Measurements from ENCODE around the gene AP4B1. TPM values are rescaled to one million over a fixed set of nuclear protein-coding genes. Genes with fewer than 3 reads are reported as not detected.
"Not testable (repeated sequence)": the region's sequence is repeated elsewhere in the genome, so short reads cannot be mapped to it uniquely, and the experiment has no call there.

AP4B1 gene
- total RNA-seq (2014; rRNA removed; shearing (Covaris generic)) (12.9 and 16.1 TPM in 2 replicates), polyA plus RNA-seq (2016; fragmentation: Nextera tagmentation; extraction: Ambion mirVana) (9.9 and 11.8 TPM in 2 replicates)

DNA sequence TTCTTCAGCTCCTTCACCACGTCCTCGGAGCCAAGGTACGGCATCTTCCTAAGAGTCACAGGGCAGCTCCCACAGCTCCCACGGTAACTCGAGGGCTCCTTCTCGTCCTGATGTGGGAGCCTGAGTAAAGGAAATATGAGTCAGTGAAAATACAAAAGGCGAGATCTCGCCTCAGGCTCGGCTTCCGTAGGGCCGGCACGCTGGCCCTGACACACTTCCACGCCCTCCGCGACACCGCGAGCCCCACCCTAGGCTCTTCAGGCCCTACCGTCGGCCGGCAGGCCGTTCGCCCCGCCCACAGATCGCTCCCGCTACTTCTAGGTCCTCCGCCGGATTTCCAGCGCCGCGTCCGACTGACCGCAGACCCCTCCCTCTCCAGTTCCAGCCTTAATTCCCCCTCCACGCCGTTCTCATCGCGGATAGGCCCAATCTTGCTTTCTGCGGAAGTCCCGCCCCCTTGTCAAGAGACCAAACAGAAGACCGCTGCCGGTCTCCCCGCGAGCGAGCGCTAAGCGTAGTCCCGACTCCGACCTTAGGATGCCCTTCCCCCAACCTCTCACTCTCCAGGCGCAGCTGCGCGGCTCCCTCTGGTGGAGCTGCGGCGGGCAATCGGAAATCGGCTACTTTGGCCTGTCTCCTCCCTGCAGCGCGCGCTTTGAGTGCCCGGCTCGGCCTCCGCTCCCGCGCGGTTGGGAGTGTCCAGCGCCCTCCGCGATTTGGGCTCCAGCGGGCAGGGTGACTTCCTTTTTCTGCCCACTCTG lies at the start of gene AP4B1, which contains the start of gene DCLRE1B:
Gene AP4B1 (minus strand): TSS at position 126 of the 761 bp plus-strand sequence. CDS start 82 bp downstream, at position 44.
Gene DCLRE1B (plus strand): TSS at position 653 of the 761 bp plus-strand sequence. CDS start 261 bp downstream, outside the sequence.
- Histone ChIP-seq H3K27me3 (replicated peaks; ENCODE audit: insufficient read depth) (no peaks in the 10 kb centered on the region), H3K9ac (peak within 1 kb of the TSS; percentile 93), H3K9me2 (ENCODE audit: insufficient read depth) (no peaks in the 10 kb centered on the region), H3F3A (ENCODE audit: insufficient read depth) (peaks cover 16% of the 10 kb centered on the region), H3K9me3 (ENCODE audit: low read depth) (no peaks in the 10 kb centered on the region), H3K36me3 (ENCODE audit: low read depth) (peaks cover 8% of the 10 kb centered on the region; the same call in 1 of the 2 replicates), H3K4me3 (peak within 1 kb of the TSS; percentile 86), H3K79me2 (ENCODE audit: insufficient read depth) (peaks cover 47% of the 10 kb centered on the region), H3K4me1 (ENCODE audit: insufficient read depth) (peaks cover 8% of the 10 kb centered on the region), H4K20me1 (ENCODE audit: insufficient read depth) (no peaks in the 10 kb centered on the region), H3K27ac (peak within 1 kb of the TSS; percentile 94), H2AFZ (peak within 1 kb of the TSS; percentile 94), H3K4me2 (ENCODE audit: unreplicated experiment) (peak within 1 kb of the TSS; percentile 97)
- DNase-seq, result peak; percentile 100
- TF ChIP-seq EZH2 (IDR thresholded peaks at IDR 0.05; ENCODE audit: insufficient read depth, poor library complexity, severe bottlenecking) (no peak), EZH2phosphoT487 (IDR thresholded peaks at IDR 0.05; ENCODE audit: insufficient read depth, low read depth) (no peak)
- 0 to 1% methylated on average over 55 to 67 of the region's 67 CpGs for WGBS, 2 experiments (ENCODE audit: low coverage in 1 of 2, low lambda C conversion rate in 2 of 2, missing lambda C conversion rate in 2 of 2)
- in situ Hi-C loops (cut with MboI), result no loop called here

- 0 out of 2 replicates have a peak, but pooled peaks cover 4% of the 10 kb centered on the region for H3F3A ChIP-seq (ENCODE audit: insufficient read depth)
- TF ChIP-seq EZH2phosphoT487 (IDR thresholded peaks at IDR 0.05; ENCODE audit: insufficient read depth, low read depth) (no peak), EZH2 (IDR thresholded peaks at IDR 0.05; ENCODE audit: insufficient read depth, poor library complexity, severe bottlenecking) (no peak)
- H3K27me3 ChIP-seq (replicated peaks; ENCODE audit: insufficient read depth), result no peaks in the 10 kb centered on the region
- no peaks in the 10 kb centered on the region for H3K9me2 ChIP-seq (ENCODE audit: insufficient read depth)
- no peak overlapping the region for H3K9ac ChIP-seq
- H2AFZ ChIP-seq, result no peak overlapping the region
- H4K20me1 ChIP-seq (ENCODE audit: insufficient read depth), result no peaks in the 10 kb centered on the region
- H3K9me3 ChIP-seq (ENCODE audit: low read depth), result no peaks in the 10 kb centered on the region
- H3K4me1 ChIP-seq (ENCODE audit: insufficient read depth), result no peaks in the 10 kb centered on the region
- in situ Hi-C loops (cut with MboI), result no loop called here
- H3K36me3 ChIP-seq (ENCODE audit: low read depth), result peaks cover 23% of the 10 kb centered on the region
- no peak overlapping the region for H3K4me3 ChIP-seq
- no peak overlapping the region for H3K4me2 ChIP-seq (ENCODE audit: unreplicated experiment)
- H3K27ac ChIP-seq, result no peak overlapping the region
- 97 to 100% methylated on average over 2 of the region's 2 CpGs for WGBS, 2 experiments (ENCODE audit: low coverage in 1 of 2, low lambda C conversion rate in 2 of 2, missing lambda C conversion rate in 2 of 2)
- peaks cover 86% of the 10 kb centered on the region for H3K79me2 ChIP-seq (ENCODE audit: insufficient read depth)
- DNase-seq, result no peak
These were observed 47.1 kb upstream of the AP4B1 start for GRCh38 chr1:113951719-113952118.

- in situ Hi-C loops (cut with MboI), result no loop called here
- H3K9me3 ChIP-seq (ENCODE audit: low read depth), result no peaks in the 10 kb centered on the region
- no peak overlapping the region for H2AFZ ChIP-seq
- H3K36me3 ChIP-seq (ENCODE audit: low read depth), result peaks cover 17% of the 10 kb centered on the region
- no peak for TF ChIP-seq EZH2phosphoT487 (IDR thresholded peaks at IDR 0.05; ENCODE audit: insufficient read depth, low read depth)
- no peak for TF ChIP-seq EZH2 (IDR thresholded peaks at IDR 0.05; ENCODE audit: insufficient read depth, poor library complexity, severe bottlenecking)
- no peak overlapping the region for H3K27ac ChIP-seq
- no peak overlapping the region for H3K4me2 ChIP-seq (ENCODE audit: unreplicated experiment)
- no peaks in the 10 kb centered on the region for H3K4me1 ChIP-seq (ENCODE audit: insufficient read depth)
- peaks cover 94% of the 10 kb centered on the region for H3K79me2 ChIP-seq (ENCODE audit: insufficient read depth)
- no peaks in the 10 kb centered on the region for H3K9me2 ChIP-seq (ENCODE audit: insufficient read depth)
- 97 to 100% methylated on average over 1 of the region's 1 CpG for WGBS, 2 experiments (ENCODE audit: low coverage in 1 of 2, low lambda C conversion rate in 2 of 2, missing lambda C conversion rate in 2 of 2)
- no peak overlapping the region for H3K9ac ChIP-seq
- no peaks in the 10 kb centered on the region for H4K20me1 ChIP-seq (ENCODE audit: insufficient read depth)
- no peak overlapping the region for H3K4me3 ChIP-seq
- H3K27me3 ChIP-seq (replicated peaks; ENCODE audit: insufficient read depth), result no peaks in the 10 kb centered on the region
- 0 out of 2 replicates have a peak, but pooled peaks cover 4% of the 10 kb centered on the region for H3F3A ChIP-seq (ENCODE audit: insufficient read depth)
- DNase-seq, result no peak
These were observed 46.3 kb upstream of the AP4B1 start for GRCh38 chr1:113950908-113951307.

DNA sequence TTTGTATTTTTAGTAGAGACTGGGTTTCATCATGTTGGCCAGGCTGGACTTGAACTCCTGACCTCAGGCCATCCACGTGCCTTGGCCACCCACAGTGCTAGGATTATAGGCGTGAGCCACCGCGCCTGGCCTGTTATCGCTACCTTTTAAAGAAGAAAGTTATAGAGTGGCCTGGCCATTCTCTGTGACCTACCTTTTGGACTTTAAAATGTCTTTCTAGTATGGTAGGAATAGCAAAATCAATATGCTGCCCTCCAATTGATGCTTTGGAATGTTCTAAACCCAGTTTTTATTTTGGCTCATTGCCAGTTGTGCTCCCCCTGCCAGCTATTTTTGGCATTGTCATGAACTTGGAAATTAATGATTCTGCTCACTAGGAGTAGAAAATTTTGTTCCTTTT lies 44.4 kb upstream of the AP4B1 start:
- H3K4me3 ChIP-seq, result no peak overlapping the region
- H3K27me3 ChIP-seq (replicated peaks; ENCODE audit: insufficient read depth), result no peaks in the 10 kb centered on the region
- H3K4me2 ChIP-seq (ENCODE audit: unreplicated experiment), result no peak overlapping the region
- no peaks in the 10 kb centered on the region for H4K20me1 ChIP-seq (ENCODE audit: insufficient read depth)
- no peak overlapping the region for H3K27ac ChIP-seq
- TF ChIP-seq EZH2 (IDR thresholded peaks at IDR 0.05; ENCODE audit: insufficient read depth, poor library complexity, severe bottlenecking) (no peak), EZH2phosphoT487 (IDR thresholded peaks at IDR 0.05; ENCODE audit: insufficient read depth, low read depth) (no peak)
- H3K9me2 ChIP-seq (ENCODE audit: insufficient read depth), result no peaks in the 10 kb centered on the region
- peaks cover 98% of the 10 kb centered on the region for H3K79me2 ChIP-seq (ENCODE audit: insufficient read depth)
- 84 to 91% methylated on average over 5 of the region's 5 CpGs for WGBS, 2 experiments (ENCODE audit: low coverage in 1 of 2, low lambda C conversion rate in 2 of 2, missing lambda C conversion rate in 2 of 2)
- no peak overlapping the region for H3K9ac ChIP-seq
- peaks cover 4% of the 10 kb centered on the region; the same call in 1 of the 2 replicates for H3K36me3 ChIP-seq (ENCODE audit: low read depth)
- peak; percentile 31 for DNase-seq
- H3F3A ChIP-seq (ENCODE audit: insufficient read depth), result 0 out of 2 replicates have a peak, but pooled peaks cover 4% of the 10 kb centered on the region
- no peaks in the 10 kb centered on the region for H3K9me3 ChIP-seq (ENCODE audit: low read depth)
- no peak overlapping the region for H2AFZ ChIP-seq
- H3K4me1 ChIP-seq (ENCODE audit: insufficient read depth), result no peaks in the 10 kb centered on the region
- in situ Hi-C loops (cut with MboI), result loop anchor here (25.0 kb wide), 1 partner anchor 812 kb away; no protein-coding TSS in a partner anchor

GRCh38 chr1:113948151-113948550 lies 43.6 kb upstream of the AP4B1 start:
- H3K9ac ChIP-seq; H4K20me1 ChIP-seq (ENCODE audit: insufficient read depth); H3K9me3 ChIP-seq (ENCODE audit: low read depth); H3K4me2 ChIP-seq (ENCODE audit: unreplicated experiment); H3K27me3 ChIP-seq (replicated peaks; ENCODE audit: insufficient read depth); H3F3A ChIP-seq (ENCODE audit: insufficient read depth); DNase-seq; H2AFZ ChIP-seq; H3K9me2 ChIP-seq (ENCODE audit: insufficient read depth); H3K4me1 ChIP-seq (ENCODE audit: insufficient read depth); H3K27ac ChIP-seq; H3K4me3 ChIP-seq: not testable (repeated sequence)
- WGBS, 2 experiments (ENCODE audit: low coverage in 1 of 2, low lambda C conversion rate in 2 of 2, missing lambda C conversion rate in 2 of 2), result 79 to 81% methylated on average over 4 of the region's 4 CpGs
- in situ Hi-C loops (cut with MboI), result loop anchor here (25.0 kb wide), 1 partner anchor 811 kb away; no protein-coding TSS in a partner anchor
- H3K79me2 ChIP-seq (ENCODE audit: insufficient read depth), result peaks cover 98% of the 10 kb centered on the region
- H3K36me3 ChIP-seq (ENCODE audit: low read depth), result peaks cover 11% of the 10 kb centered on the region
